H9 (cell line): ENCODE data around the gene DACH1. TPM values are rescaled to one million over a fixed set of nuclear protein-coding genes. Genes with fewer than 3 reads are reported as not detected.

Experiments
- DNase-seq: peaks from one replicate; pipeline ENCODE4 v3.0.0-alpha.2; 2017
- H2AFZ ChIP-seq: one replicate; pipeline ENCODE4 v1.6.1; 2013; ENCODE audit warnings: mild to moderate bottlenecking, low read length, control low read depth, moderate library complexity
- H2AK5ac ChIP-seq: 2 replicates; pipeline ENCODE4 v1.6.1; 2013; ENCODE audit warnings: low read length, control low read depth, mixed read lengths; ENCODE audit not compliant: insufficient read length
- H2BK120ac ChIP-seq: one replicate; pipeline ENCODE4 v1.6.1; 2013; ENCODE audit warnings: low read depth, mild to moderate bottlenecking, low read length, control low read depth, inconsistent platforms; ENCODE audit not compliant: poor library complexity, severe bottlenecking
- H2BK12ac ChIP-seq: 2 replicates; pipeline ENCODE4 v1.6.1; 2013; ENCODE audit warnings: low read length, control low read depth, mixed read lengths, low read depth; ENCODE audit not compliant: insufficient read length
- H2BK15ac ChIP-seq: 2 replicates; pipeline ENCODE4 v1.6.1; 2013; ENCODE audit warnings: low read depth, low read length, control low read depth
- H2BK20ac ChIP-seq: one replicate; pipeline ENCODE4 v1.6.1; 2013; ENCODE audit warnings: low read depth, mild to moderate bottlenecking, low read length, control low read depth, inconsistent platforms; ENCODE audit not compliant: poor library complexity, severe bottlenecking
- H2BK5ac ChIP-seq: 2 replicates; pipeline ENCODE4 v1.6.1; 2013; ENCODE audit warnings: low read length, control low read depth, mixed read lengths; ENCODE audit not compliant: insufficient read length
- H3K14ac ChIP-seq: 2 replicates; pipeline ENCODE4 v1.6.1; 2013; ENCODE audit warnings: low read length, control low read depth; ENCODE audit not compliant: insufficient read depth
- H3K18ac ChIP-seq: 2 replicates; pipeline ENCODE4 v1.6.1; 2013; ENCODE audit warnings: low read depth, mild to moderate bottlenecking, mixed read lengths, low read length, control low read depth; ENCODE audit not compliant: insufficient read length
- H3K23ac ChIP-seq: 2 replicates; pipeline ENCODE4 v1.6.1; 2013; ENCODE audit warnings: low read length, control low read depth, mixed read lengths, low read depth; ENCODE audit not compliant: insufficient read length
- H3K23me2 ChIP-seq: 2 replicates; pipeline ENCODE4 v1.6.1; 2013; ENCODE audit warnings: low read depth, mild to moderate bottlenecking, mixed read lengths, low read length, control low read depth; ENCODE audit not compliant: insufficient read length, poor library complexity, severe bottlenecking
- H3K27ac ChIP-seq: 2 replicates; pipeline ENCODE4 v1.5.1; 2013; ENCODE audit warnings: low read length, control low read depth, mixed read lengths, low read depth; ENCODE audit not compliant: insufficient read length
- H3K27me3 ChIP-seq: 2 replicates; pipeline ENCODE4 v1.6.1; 2013; ENCODE audit warnings: low read length, control low read depth, inconsistent platforms; ENCODE audit not compliant: insufficient read depth
- H3K4ac ChIP-seq: 2 replicates; pipeline ENCODE4 v1.6.1; 2013; ENCODE audit warnings: low read depth, mild to moderate bottlenecking, control low read depth, inconsistent platforms, low read length, moderate library complexity
- H3K4me1 ChIP-seq: 2 replicates; pipeline ENCODE4 v1.6.1; 2013; ENCODE audit warnings: low read length, control low read depth, inconsistent platforms; ENCODE audit not compliant: insufficient read depth
- H3K4me2 ChIP-seq: 2 replicates; pipeline ENCODE4 v1.6.1; 2013; ENCODE audit warnings: low read length, control low read depth, mixed read lengths; ENCODE audit not compliant: insufficient read length, insufficient read depth
- H3K56ac ChIP-seq: 2 replicates; pipeline ENCODE4 v1.6.1; 2013; ENCODE audit warnings: low read depth, mild to moderate bottlenecking, mixed read lengths, low read length, control low read depth; ENCODE audit not compliant: insufficient read length
- H3K79me1 ChIP-seq: 2 replicates; pipeline ENCODE4 v1.6.1; 2013; ENCODE audit warnings: low read depth, mild to moderate bottlenecking, moderate library complexity, low read length, control low read depth, inconsistent platforms; ENCODE audit not compliant: insufficient read depth, poor library complexity, severe bottlenecking
- H3K79me2 ChIP-seq: 2 replicates; pipeline ENCODE4 v1.6.1; 2013; ENCODE audit warnings: low read length, control low read depth, inconsistent platforms; ENCODE audit not compliant: insufficient read depth
- H3K9ac ChIP-seq: 2 replicates; pipeline ENCODE4 v1.6.1; 2013; ENCODE audit warnings: low read length, control low read depth, mixed read lengths; ENCODE audit not compliant: insufficient read length; ENCODE audit errors: extremely low read depth
- H3K9me3 ChIP-seq: one replicate; pipeline ENCODE4 v1.6.1; 2013; ENCODE audit warnings: low read depth, low read length, inconsistent platforms; ENCODE audit not compliant: control insufficient read depth
- H3T11ph ChIP-seq: one replicate; pipeline ENCODE4 v1.6.1; 2013; ENCODE audit warnings: mild to moderate bottlenecking, low read length, control low read depth, inconsistent platforms
- H4K20me1 ChIP-seq: one replicate; pipeline ENCODE4 v1.6.1; 2013; ENCODE audit not compliant: control insufficient read depth, insufficient read length, insufficient read depth
- H4K5ac ChIP-seq: 2 replicates; pipeline ENCODE4 v1.6.1; 2013; ENCODE audit warnings: low read depth, mild to moderate bottlenecking, mixed read lengths, low read length, control low read depth; ENCODE audit not compliant: insufficient read length
- H4K8ac ChIP-seq: replicated peaks from 2 replicates; pipeline ENCODE4 v1.6.1; 2013; ENCODE audit warnings: low read length, control low read depth, mixed read lengths, low read depth; ENCODE audit not compliant: insufficient read length
- H4K91ac ChIP-seq: 2 replicates; pipeline ENCODE4 v1.6.1; 2013; ENCODE audit warnings: low read depth, mild to moderate bottlenecking, moderate library complexity, mixed read lengths, low read length, control low read depth; ENCODE audit not compliant: insufficient read length
- H3K27ac Mint-ChIP-seq, 3 experiments: 2 replicates in 2 of 3; 3 replicates in 1 of 3; pipeline ENCODE4 v1.8.0; 2020 to 2021; ENCODE audit warnings: mixed read lengths in 3 of 3, mild to moderate bottlenecking in 1 of 3, moderate library complexity in 1 of 3
- H3K27me3 Mint-ChIP-seq: 2 replicates; pipeline ENCODE4 v1.8.0; 2021; ENCODE audit warnings: low read depth, mild to moderate bottlenecking, moderate library complexity, mixed read lengths
- H3K36me3 Mint-ChIP-seq, 3 experiments: 2 replicates in 2 of 3; 3 replicates in 1 of 3; pipeline ENCODE4 v1.8.0; 2020 to 2021; ENCODE audit warnings: low read depth in 3 of 3, mixed read lengths in 3 of 3; ENCODE audit not compliant: insufficient read depth in 1 of 3
- H3K4me1 Mint-ChIP-seq, 2 experiments: 2 replicates each; pipeline ENCODE4 v1.8.0; 2020; ENCODE audit warnings: mixed read lengths in 2 of 2
- H3K4me3 Mint-ChIP-seq, 2 experiments: 2 replicates in 1 of 2; 3 replicates in 1 of 2; pipeline ENCODE4 v1.8.0; 2020 to 2021; ENCODE audit warnings: mild to moderate bottlenecking in 2 of 2, mixed read lengths in 2 of 2, moderate library complexity in 1 of 2
- H3K9me3 Mint-ChIP-seq, 2 experiments: 2 replicates in 1 of 2; 3 replicates in 1 of 2; pipeline ENCODE4 v1.8.0; 2020; ENCODE audit warnings: mild to moderate bottlenecking in 2 of 2, mixed read lengths in 2 of 2, moderate library complexity in 1 of 2
- CTCF ChIP-seq: fragments of 200-600 bp; sonication (generic); conservative IDR thresholded peaks from 3 replicates; pipeline ENCODE4 v1.8.0; 2021; ENCODE audit warnings: antibody characterized with exemption, mild to moderate bottlenecking
- WGBS: extraction: QIAGEN DNeasy Blood & Tissue Kit; methylation state at CpG from one replicate; pipeline ENCODE4 v1.1.7; 2013; ENCODE audit warnings: missing lambda C conversion rate, low lambda C conversion rate, mixed read lengths; ENCODE audit not compliant: insufficient read length; ENCODE audit errors: extremely low coverage; 5-methylcytosine and 5-hydroxymethylcytosine counted together
- total RNA-seq: library from RNA; stranded (reverse); gene quantifications from 2 replicates; pipeline ENCODE4 v1.2.1, GENCODE V29; 2021

DACH1 gene
- total RNA-seq, 1 experiment from 2014 or later: not detected

- no peaks in the 10 kb centered on the region for H3K4me1 Mint-ChIP-seq
- no peak overlapping the region for H2BK15ac ChIP-seq
- H4K91ac ChIP-seq: no peak overlapping the region
- no peak for DNase-seq
- H3K23me2 ChIP-seq: no peaks in the 10 kb centered on the region
- no peaks in the 10 kb centered on the region for H3K79me2 ChIP-seq
- no peak overlapping the region for H3K27ac Mint-ChIP-seq
- no peak overlapping the region for H3K9ac ChIP-seq
- H2BK120ac ChIP-seq: no peak overlapping the region
- H3K27me3 ChIP-seq: no peaks in the 10 kb centered on the region
- no peaks in the 10 kb centered on the region for H3K36me3 Mint-ChIP-seq
- WGBS: no CpG with 5 or more reads among the region's 3 CpGs
- H2AFZ ChIP-seq: no peak overlapping the region
- no peak overlapping the region for H2BK5ac ChIP-seq
- H3K27ac ChIP-seq: no peak overlapping the region
- H3K79me1 ChIP-seq: no peaks in the 10 kb centered on the region
- H3T11ph ChIP-seq: no peak overlapping the region
- H4K5ac ChIP-seq: no peak overlapping the region
- no peak overlapping the region for H3K4me2 ChIP-seq
- no peak overlapping the region for H2BK12ac ChIP-seq
- no peak overlapping the region for H4K8ac ChIP-seq
- TF ChIP-seq CTCF: no peak
- no peaks in the 10 kb centered on the region for H3K4me1 ChIP-seq
- H3K18ac ChIP-seq: no peak overlapping the region
- H3K14ac ChIP-seq: no peak overlapping the region
- H3K23ac ChIP-seq: no peak overlapping the region
- H2BK20ac ChIP-seq: no peak overlapping the region
- H4K20me1 ChIP-seq: no peaks in the 10 kb centered on the region
- no peaks in the 10 kb centered on the region for H3K9me3 Mint-ChIP-seq
- no peak overlapping the region for H3K4me3 Mint-ChIP-seq
- H3K9me3 ChIP-seq: no peaks in the 10 kb centered on the region
- no peak overlapping the region for H3K4ac ChIP-seq
- no peak overlapping the region for H2AK5ac ChIP-seq
- no peaks in the 10 kb centered on the region for H3K27me3 Mint-ChIP-seq
- H3K56ac ChIP-seq: no peak overlapping the region
Observed at GRCh38 chr13:71514900-71515743, 351.9 kb downstream of the DACH1 start.
